ENCODE measurements around the gene GATB. TPM values are rescaled to one million over a fixed set of nuclear protein-coding genes. Genes with fewer than 3 reads are reported as not detected.

Gene GATB
- total and polyA plus RNA-seq, 10 of the 15 experiments (the other 5 are each of a cell fraction or from before 2014, with no cell fraction given), result 20.5 to 37.3 (median 30.5) TPM

DNA sequence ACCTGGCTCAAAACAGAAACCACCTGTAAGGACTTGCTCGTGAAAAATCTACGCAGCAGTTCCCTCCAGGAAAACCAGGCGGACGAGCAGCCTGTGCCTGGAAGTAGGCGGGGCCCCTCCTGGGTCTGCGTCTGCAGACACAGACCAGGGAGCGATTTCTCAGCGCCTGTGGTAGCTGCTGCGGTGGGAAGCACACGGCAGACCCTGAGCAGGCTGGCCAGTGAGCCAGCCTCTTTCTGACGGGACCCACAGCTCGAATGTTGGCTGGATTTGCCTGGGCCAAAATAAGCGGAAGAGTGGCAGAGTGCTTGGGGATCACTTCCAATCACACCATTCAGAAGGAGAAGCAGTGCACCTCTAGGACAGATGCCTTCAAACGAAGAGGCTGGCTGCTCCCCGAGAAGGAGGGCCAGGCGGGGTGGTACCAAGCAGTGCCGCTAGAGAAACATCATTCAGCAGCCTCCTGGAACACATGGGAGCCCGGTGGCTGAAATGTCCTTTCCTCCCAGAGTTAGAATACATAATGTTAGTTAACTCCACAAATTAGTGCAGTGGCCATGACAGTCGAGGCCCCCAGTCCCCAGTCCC is 85.9 kb downstream of the GATB start:
- H3K4me1 ChIP-seq (ENCODE audit: control insufficient read depth, insufficient read depth, low read length), result no peaks in the 10 kb centered on the region
- no peaks in the 10 kb centered on the region for H4K20me1 ChIP-seq (ENCODE audit: control insufficient read depth, insufficient read depth)
- WGBS (ENCODE audit: insufficient coverage, insufficient replicate concordance, low lambda C conversion rate, missing lambda C conversion rate), result 82% methylated on average over 19 of the region's 19 CpGs
- ATAC-seq (no peak), DNase-seq (ENCODE audit: low read depth, low spot score) (no peak), FAIRE-seq (no peak)
- no peak overlapping the region for H3K27ac ChIP-seq (ENCODE audit: control insufficient read depth, insufficient read depth)
- no peak for TF ChIP-seq KDM1A (IDR thresholded peaks at IDR 0.05; ENCODE audit: borderline replicate concordance)
- TF ChIP-seq, protein P1, sequence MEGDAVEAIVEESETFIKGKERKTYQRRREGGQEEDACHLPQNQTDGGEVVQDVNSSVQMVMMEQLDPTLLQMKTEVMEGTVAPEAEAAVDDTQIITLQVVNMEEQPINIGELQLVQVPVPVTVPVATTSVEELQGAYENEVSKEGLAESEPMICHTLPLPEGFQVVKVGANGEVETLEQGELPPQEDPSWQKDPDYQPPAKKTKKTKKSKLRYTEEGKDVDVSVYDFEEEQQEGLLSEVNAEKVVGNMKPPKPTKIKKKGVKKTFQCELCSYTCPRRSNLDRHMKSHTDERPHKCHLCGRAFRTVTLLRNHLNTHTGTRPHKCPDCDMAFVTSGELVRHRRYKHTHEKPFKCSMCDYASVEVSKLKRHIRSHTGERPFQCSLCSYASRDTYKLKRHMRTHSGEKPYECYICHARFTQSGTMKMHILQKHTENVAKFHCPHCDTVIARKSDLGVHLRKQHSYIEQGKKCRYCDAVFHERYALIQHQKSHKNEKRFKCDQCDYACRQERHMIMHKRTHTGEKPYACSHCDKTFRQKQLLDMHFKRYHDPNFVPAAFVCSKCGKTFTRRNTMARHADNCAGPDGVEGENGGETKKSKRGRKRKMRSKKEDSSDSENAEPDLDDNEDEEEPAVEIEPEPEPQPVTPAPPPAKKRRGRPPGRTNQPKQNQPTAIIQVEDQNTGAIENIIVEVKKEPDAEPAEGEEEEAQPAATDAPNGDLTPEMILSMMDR (IDR thresholded peaks at IDR 0.05 in 2 of 3, conservative IDR thresholded peaks at IDR 0.05 in 1 of 3; ENCODE audit: control insufficient read depth in 2 of 3, extremely low read depth in 1 of 3, insufficient read depth in 1 of 3, low read depth in 3 of 3, low read length in 3 of 3), result no peak
- H2AFZ ChIP-seq (ENCODE audit: control insufficient read depth, low read depth, low read length), result no peak overlapping the region
- H3K9ac ChIP-seq (ENCODE audit: control insufficient read depth, insufficient read depth, low read length), result no peak overlapping the region
- no peak overlapping the region for H3K4me2 ChIP-seq (ENCODE audit: control insufficient read depth, insufficient read depth)
- no peak overlapping the region for H3K4me3 ChIP-seq
- H3K79me2 ChIP-seq (ENCODE audit: control insufficient read depth, insufficient read depth, low read length), result no peaks in the 10 kb centered on the region
- in situ Hi-C loops (cut with MboI) (no loop called here), intact Hi-C loops (cut with micrococcal nuclease; ENCODE audit: unreplicated experiment) (no loop called here)
- ChIA-PET CTCF (no interaction called here), RAD21 (ENCODE audit: unreplicated experiment) (no interaction called here), SMC1A (ENCODE audit: uncharacterized antibody, unreplicated experiment) (no interaction called here), POLR2A (no interaction called here)
- H3K36me3 ChIP-seq (ENCODE audit: control insufficient read depth in 2 of 2, insufficient read depth in 2 of 2, low read length in 1 of 2), result no peaks in the 10 kb centered on the region; a peak in 2 of 4 replicates
- no TSS peak for BruUV-seq (replicated peaks)
- H3K9me3 ChIP-seq (replicated peaks; ENCODE audit: control insufficient read depth, insufficient read depth, low read length), result no peaks in the 10 kb centered on the region
- no peaks in the 10 kb centered on the region for H3K27me3 ChIP-seq (replicated peaks in 1 of 2; ENCODE audit: control insufficient read depth in 2 of 2, insufficient read depth in 2 of 2, low read length in 1 of 2)

DNA sequence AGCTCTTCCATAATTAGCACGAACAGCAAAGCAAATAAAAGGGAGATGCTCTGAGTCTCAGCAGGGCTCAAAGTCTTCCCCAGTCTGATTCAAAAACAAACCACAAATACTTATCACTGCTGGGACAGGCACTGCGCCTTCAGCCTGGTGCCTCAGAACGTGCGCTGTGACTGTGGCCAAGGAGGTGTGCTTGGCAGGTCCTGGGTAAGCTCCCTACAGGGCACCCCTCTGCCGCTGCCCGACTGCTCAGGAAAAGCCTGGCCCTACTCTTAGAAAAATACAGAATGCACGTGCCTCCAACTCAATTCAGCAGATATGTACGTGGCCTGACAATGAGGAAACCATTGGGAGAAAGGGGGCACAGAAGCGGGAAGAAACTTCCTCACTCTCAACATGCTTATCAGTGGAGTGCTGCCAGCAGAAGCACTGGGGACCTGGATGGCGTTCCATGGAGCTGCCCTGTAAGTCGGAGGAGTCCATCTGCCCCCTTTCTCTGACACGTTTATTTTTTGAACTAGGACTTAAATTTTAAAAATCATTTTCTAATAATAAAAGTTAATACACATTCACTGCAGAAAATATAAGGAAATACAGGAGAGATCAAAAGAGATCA is 86.8 kb downstream of the GATB start:
- in situ Hi-C loops (cut with MboI), result no loop called here
- H3K9ac ChIP-seq (ENCODE audit: control insufficient read depth, insufficient read depth, low read length), result no peak overlapping the region
- H3K27ac ChIP-seq (ENCODE audit: control insufficient read depth, insufficient read depth), result no peak overlapping the region
- H2AFZ ChIP-seq (ENCODE audit: control insufficient read depth, low read depth, low read length), result no peak overlapping the region
- ChIA-PET SMC1A (ENCODE audit: uncharacterized antibody, unreplicated experiment) (no interaction called here), POLR2A (no interaction called here), RAD21 (ENCODE audit: unreplicated experiment) (no interaction called here), CTCF (interaction anchor here (1.1 kb wide), 1 partner anchor 93 kb away, joined by 4 read pairs; no protein-coding TSS in a partner anchor)
- H3K4me1 ChIP-seq (ENCODE audit: control insufficient read depth, insufficient read depth, low read length), result no peaks in the 10 kb centered on the region
- H3K9me3 ChIP-seq (replicated peaks; ENCODE audit: control insufficient read depth, insufficient read depth, low read length), result no peaks in the 10 kb centered on the region
- DNase-seq (ENCODE audit: low read depth, low spot score) (no peak), ATAC-seq (no peak), FAIRE-seq (no peak)
- BruUV-seq (replicated peaks), result no TSS peak
- H4K20me1 ChIP-seq (ENCODE audit: control insufficient read depth, insufficient read depth), result no peaks in the 10 kb centered on the region
- 82% methylated on average over 12 of the region's 12 CpGs for WGBS (ENCODE audit: insufficient coverage, insufficient replicate concordance, low lambda C conversion rate, missing lambda C conversion rate)
- no peak overlapping the region for H3K4me2 ChIP-seq (ENCODE audit: control insufficient read depth, insufficient read depth)
- H3K79me2 ChIP-seq (ENCODE audit: control insufficient read depth, insufficient read depth, low read length), result no peaks in the 10 kb centered on the region
- no peaks in the 10 kb centered on the region for H3K27me3 ChIP-seq (replicated peaks in 1 of 2; ENCODE audit: control insufficient read depth in 2 of 2, insufficient read depth in 2 of 2, low read length in 1 of 2)
- intact Hi-C loops (cut with micrococcal nuclease; ENCODE audit: unreplicated experiment), result no loop called here
- H3K36me3 ChIP-seq (ENCODE audit: control insufficient read depth in 2 of 2, insufficient read depth in 2 of 2, low read length in 1 of 2), result no peaks in the 10 kb centered on the region; a peak in 1 of 4 replicates
- H3K4me3 ChIP-seq, result no peak overlapping the region
- TF ChIP-seq, protein P2, sequence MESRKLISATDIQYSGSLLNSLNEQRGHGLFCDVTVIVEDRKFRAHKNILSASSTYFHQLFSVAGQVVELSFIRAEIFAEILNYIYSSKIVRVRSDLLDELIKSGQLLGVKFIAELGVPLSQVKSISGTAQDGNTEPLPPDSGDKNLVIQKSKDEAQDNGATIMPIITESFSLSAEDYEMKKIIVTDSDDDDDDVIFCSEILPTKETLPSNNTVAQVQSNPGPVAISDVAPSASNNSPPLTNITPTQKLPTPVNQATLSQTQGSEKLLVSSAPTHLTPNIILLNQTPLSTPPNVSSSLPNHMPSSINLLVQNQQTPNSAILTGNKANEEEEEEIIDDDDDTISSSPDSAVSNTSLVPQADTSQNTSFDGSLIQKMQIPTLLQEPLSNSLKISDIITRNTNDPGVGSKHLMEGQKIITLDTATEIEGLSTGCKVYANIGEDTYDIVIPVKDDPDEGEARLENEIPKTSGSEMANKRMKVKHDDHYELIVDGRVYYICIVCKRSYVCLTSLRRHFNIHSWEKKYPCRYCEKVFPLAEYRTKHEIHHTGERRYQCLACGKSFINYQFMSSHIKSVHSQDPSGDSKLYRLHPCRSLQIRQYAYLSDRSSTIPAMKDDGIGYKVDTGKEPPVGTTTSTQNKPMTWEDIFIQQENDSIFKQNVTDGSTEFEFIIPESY (IDR thresholded peaks at IDR 0.05), result no peak
- TF ChIP-seq STAT3 (IDR thresholded peaks at IDR 0.05; ENCODE audit: low read depth, low read length) (no peak), ESRRA (IDR thresholded peaks at IDR 0.05; ENCODE audit: low read length) (no peak), CHD4 (IDR thresholded peaks at IDR 0.05) (no peak), HDAC2 (IDR thresholded peaks at IDR 0.05) (no peak), FOS (IDR thresholded peaks at IDR 0.05; ENCODE audit: borderline replicate concordance, extremely low read depth, insufficient read length) (no peak)
- TF ChIP-seq, protein P3, sequence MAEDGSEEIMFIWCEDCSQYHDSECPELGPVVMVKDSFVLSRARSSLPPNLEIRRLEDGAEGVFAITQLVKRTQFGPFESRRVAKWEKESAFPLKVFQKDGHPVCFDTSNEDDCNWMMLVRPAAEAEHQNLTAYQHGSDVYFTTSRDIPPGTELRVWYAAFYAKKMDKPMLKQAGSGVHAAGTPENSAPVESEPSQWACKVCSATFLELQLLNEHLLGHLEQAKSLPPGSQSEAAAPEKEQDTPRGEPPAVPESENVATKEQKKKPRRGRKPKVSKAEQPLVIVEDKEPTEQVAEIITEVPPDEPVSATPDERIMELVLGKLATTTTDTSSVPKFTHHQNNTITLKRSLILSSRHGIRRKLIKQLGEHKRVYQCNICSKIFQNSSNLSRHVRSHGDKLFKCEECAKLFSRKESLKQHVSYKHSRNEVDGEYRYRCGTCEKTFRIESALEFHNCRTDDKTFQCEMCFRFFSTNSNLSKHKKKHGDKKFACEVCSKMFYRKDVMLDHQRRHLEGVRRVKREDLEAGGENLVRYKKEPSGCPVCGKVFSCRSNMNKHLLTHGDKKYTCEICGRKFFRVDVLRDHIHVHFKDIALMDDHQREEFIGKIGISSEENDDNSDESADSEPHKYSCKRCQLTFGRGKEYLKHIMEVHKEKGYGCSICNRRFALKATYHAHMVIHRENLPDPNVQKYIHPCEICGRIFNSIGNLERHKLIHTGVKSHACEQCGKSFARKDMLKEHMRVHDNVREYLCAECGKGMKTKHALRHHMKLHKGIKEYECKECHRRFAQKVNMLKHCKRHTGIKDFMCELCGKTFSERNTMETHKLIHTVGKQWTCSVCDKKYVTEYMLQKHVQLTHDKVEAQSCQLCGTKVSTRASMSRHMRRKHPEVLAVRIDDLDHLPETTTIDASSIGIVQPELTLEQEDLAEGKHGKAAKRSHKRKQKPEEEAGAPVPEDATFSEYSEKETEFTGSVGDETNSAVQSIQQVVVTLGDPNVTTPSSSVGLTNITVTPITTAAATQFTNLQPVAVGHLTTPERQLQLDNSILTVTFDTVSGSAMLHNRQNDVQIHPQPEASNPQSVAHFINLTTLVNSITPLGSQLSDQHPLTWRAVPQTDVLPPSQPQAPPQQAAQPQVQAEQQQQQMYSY (CRISPR knock-in tag; IDR thresholded peaks at IDR 0.05), result no peak

Data from GM12878 (cell line).